GM21381 (cell line): ENCODE measurements around the gene FBH1.
"Not testable (repeated sequence)": the region's sequence is repeated elsewhere in the genome, so short reads cannot be mapped to it uniquely, and the experiment has no call there.

Source experiments
- ATAC-seq: cut with Tn5 transposase; IDR thresholded peaks from one replicate; pipeline ENCODE4 v1.9.1; 2021; ENCODE audit warnings: mild to moderate bottlenecking, moderate library complexity; ENCODE audit not compliant: unreplicated experiment

The FBH1 gene

DNA sequence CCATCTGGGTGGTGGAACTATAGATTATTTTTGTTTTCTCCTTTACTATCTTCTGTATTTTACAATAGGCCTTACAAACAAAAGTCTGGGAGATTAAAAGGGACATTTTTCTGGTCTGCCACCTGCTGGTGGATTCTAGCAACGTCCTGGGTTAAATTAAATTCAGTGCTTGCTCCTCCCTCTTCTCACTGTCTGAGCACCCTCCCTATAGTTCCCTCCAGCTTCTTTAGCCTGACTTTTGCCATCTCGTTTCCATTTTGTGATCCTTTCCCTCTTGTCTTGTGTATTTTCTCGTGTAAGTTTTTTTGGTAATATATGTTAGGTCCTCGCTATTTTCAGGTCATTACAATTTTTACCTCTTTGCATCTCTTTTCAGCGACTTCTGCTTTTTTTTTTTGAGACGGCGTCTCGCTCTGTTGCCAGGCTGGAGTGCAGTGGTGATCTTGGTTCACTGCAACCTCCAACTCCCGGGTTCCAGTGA, 16.5 kb upstream of the FBH1 start:
- peak; percentile 89 for ATAC-seq

DNA sequence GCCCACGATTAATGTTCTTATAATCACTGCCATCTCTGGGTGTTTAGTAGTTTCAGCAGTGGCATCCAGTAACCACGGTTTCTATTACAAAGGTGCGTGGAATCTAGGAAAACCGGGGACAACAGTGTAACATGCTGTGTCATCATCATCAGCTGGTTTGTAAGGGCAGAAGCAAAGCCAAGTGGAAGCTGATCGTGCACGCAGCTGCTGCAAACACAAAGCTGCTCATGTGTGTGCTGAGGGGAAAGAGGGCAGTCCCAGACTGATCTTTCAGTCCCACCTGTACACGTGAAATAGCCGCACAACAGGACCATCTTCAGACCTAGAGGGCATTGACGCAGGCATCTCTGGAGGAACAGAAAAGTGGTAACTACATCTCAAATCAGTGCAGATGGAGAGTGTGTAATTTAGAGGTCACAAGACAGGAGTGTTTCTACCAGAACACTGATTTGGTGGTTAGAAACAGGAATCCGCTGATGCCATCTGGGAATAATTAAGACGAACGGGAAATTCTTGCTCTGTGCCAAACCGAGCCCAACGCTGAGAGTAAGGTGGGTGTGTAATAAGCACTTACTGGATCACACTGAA, 13.8 kb upstream of the FBH1 start:
- ATAC-seq: no peak

DNA sequence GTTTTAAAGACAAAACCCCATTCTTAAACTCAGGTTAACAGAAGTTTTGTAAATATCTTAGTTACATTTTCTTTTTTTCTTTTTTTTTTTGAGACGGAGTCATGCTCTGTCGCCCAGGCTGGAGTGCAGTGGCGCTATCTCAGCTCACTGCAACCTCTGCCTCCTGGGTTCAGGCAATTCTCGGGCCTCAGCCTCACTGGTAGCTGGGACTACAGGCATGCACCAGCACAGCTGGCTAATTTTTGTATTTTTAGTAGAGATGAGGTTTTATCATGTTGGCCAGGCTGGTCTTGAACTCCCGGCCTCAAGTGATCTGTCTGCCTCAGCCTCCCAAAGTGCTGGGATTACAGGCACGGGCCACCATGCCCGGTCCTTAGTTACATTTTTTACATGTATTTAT, 13.0 kb upstream of the FBH1 start:
- ATAC-seq: not testable (repeated sequence)

DNA sequence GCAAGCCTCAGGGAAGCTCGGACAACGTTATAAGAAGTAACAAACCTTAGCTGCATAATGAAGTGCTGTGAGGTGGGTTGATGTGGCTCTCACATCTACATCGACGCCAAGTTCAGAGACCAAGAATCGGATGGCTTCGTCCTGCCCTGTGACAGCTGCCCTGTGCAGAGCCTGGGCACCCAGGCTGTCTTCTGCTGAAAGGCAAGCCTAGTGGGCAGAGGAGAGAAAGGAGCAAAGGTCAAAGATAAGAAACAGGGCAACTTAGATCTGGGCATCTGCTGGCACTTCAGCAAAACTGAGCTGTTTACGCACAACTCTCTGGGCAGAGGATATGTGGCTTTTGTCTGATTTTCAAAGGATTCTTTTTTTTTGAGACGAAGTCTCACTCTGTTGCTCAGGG, 7.1 kb upstream of the FBH1 start:
- no peak for ATAC-seq

DNA sequence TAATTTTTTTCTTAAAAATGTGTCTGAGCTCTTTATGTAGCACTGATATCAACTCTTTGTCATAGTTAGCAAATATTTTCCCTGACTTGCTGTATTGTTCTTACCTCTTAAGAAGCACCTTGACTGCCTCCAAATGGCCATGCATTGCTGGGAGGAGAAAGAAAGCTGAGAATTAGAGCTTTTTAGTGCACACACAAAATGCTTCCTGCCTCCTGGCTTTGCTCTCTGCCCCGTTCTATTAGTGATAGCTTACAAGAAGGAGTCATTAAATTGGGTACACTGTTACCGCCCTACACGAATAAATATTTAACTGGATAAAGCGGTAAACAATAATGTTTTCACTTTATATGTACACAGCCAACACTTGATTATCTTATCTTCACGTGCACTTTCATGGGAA, 4.4 kb upstream of the FBH1 start:
- ATAC-seq: no peak

DNA sequence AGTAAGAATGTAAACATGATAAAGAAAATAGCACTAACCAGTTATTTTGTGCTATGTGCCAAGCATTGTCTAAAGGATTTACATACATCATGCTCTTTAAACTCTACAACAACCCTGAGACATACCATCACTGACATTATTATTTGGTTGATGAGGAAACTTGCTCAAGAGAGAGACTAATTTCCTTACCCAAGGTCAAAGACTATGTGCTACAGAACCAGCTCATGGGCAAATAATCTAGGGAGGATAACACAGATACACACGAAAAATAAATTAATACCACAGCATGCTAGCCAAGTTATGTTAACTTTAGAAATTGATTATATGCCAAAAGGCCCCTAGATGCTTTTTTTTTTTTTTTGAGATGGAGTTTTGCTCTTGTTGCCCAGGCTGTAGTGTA, 3.0 kb upstream of the FBH1 start:
- no peak for ATAC-seq

DNA sequence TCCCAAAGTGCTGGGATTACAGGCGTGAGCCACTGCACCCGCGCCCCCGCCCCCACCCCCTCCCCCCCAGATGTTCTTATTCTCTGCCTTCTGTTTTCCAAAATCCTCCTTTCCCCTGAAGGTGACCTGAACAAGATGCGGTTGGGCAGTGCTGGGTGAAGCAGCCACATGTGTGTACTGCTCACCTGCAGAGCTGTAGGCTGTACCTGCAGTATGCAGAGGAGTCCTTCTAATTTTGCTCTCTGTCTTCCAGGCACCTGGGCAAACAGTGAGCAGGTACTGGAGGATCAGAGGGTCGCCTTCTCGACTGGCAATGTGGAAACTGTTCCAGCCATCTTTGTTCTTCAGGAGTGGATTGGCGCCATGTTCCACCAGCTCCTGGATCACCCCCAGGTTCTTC, 2.4 kb upstream of the FBH1 start:
- no peak for ATAC-seq

DNA sequence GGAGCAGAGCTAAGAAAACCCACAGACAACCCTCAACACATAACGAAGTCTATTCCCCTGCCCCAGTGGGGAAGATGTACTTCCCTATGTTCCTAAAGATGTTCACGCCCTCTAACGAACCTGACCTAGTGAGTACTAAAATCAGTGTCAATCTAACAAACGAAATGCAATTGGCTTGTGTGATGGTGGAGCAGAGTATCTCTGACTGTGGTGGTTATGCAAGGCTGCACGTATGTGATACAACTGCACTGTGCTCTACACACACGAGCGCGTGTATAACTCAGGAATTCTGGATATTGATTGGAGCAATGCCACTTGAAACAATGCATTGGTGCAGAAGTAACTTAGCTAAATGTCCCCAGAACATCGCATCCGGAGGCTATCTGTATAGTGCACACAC, 1.7 kb upstream of the FBH1 start:
- no peak for ATAC-seq

DNA sequence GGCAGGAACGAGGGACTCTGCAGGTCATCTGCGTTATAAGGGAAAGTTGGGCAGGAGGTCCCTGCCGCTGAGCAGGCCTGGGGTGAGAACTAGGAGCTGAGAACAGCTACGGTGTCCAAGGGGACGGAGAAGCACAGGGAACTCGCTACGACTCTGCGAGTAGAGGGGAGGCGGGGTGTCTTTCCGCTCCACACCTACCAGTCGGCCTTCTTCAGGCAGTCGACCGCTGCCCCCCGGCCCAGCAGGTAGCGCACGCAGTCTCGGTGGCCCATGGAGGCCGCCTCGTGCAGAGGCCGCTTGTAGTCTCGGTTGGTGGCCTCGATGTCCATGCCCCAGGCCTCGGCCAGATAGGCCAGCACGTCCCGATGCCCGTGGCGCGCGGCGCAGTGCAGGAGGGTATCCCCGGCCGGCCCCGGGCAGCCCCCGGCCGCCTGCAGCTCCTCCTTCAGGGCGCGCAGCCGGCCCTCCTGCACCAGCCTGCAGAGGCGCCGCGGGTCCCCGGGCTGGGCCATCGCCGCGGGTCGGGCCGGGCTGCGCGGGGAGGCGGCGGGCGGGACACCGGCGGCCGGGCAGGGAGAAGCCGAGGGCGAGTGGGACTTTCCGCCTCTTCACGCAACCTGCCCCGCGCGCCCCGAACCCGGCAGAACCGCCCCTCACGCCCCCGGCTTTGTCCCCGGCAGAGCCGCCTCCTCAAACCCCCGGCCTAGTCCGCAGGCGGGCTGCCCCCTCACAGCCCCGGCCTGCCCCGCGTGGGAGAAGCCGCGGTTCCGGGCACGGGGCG, 1.0 kb upstream of the FBH1 start:
- ATAC-seq: peak; percentile 22

DNA sequence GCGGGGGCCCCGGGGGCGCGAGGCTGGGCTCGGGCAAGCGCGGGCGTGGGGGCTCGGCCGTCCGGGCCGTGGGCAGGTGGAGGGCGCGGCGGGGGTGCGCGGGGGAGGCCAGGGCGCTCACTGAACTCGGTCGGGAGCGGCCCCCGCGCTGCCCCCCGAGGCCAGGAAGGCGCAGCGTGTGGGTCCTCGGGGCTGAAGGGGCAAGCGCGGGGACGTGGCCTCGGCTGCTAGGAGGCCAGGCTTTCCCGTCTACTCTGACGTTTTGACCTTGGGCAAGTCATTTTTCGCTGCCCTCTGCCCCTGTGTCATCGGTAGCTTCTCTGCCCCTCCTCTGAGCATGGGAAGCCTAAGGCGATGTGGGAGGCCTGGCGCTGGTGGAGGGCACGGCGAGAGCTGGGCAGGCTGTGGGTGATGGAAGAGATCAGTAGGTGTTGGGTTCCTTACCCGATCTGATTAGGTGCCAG, 441 bp downstream of the FBH1 start:
- ATAC-seq: peak; percentile 8

DNA sequence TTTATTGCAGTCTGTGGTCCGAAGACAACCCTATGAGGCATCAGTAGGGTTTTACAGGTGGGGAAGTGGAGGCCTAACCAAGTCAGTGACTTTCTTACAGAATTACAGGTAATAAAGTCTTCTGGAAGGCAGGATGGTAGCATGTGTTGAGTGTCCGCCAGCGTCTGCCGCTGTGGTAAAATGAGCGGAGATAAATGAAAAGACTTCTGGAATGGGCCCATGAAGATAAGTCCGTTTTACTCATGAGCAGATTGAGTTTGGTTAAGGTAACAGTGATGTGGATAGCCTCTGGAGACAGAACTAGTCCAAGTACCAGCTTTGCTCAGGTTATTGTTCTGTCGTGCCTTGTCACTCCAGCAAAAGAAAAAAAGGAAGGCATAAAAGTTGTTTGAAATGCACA, 966 bp downstream of the FBH1 start:
- no peak for ATAC-seq

DNA sequence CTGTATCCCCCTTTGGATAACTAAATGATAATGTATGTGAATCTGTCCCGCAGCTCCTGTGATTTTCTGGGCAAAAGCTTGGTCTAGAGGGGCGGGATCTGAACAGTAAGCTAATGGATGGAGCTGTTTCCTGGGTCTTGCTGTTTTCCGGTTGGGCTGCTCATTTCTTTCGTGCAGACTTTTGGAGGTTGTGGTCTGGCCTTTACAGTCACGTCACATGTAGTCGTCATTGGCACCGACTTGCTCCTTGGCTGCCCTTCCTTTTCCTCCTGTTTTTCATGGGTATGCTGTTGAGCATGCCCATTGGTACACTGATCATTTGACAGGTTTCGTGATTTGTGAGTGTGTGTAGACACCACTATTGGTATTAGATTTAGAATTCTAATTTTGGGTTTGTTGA, 2.0 kb downstream of the FBH1 start:
- no peak for ATAC-seq

DNA sequence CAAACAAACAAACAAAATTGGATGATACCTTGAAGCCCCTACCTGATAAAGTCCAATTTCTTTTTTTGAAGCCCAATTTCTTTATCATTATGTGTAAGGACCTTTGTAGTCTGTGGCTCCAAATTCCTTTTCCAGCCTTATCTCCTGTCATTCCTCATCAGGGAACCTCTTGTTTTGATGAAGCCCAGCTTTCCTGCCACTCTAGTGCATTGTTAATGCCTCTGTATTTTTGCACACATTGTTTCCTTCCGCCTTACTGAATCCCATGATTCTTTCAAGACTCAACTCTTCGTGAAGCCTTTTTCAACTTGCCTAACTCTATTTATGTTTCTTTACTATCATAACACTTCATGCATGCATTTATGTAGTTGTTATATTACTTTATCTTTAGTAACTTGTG, 3.3 kb downstream of the FBH1 start:
- ATAC-seq: no peak

DNA sequence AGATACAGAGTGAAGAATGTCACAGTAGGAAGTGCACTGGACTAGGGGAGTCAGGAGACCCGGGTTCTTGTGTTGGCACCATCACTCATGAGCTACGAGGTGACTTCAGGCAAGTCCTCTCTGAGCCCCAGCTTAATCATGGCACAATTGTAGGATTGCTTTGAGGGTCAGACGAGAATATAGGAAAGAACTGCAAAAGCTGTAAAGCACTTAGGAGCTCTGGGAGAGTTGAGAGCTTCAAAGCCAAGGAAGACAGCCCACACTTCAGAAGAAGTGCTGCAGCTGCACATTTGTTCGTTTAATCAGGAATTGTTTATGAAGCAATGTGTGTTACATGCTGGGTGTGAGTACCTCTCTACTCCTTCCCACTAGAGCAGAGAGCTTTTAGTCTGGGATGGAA, 4.4 kb downstream of the FBH1 start:
- ATAC-seq: no peak

DNA sequence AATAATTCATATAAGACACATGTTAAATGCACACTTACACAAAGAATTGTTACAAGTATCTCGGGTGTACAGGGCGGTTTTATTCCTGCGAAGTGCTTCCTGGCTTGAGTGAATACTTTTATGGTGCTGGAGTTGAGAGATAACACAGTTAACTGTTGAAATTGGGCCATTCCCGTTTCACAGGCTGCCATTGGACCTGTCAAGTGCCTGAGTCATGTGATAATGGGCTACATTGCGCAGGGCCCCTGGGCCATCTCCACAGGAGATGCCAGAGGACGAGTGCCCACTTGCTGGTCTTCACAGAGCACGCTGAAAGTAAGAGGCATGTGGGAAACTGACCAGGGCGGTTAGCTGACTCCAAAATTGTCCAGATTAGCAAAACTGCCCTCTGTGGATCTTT, 4.8 kb downstream of the FBH1 start:
- ATAC-seq: no peak

DNA sequence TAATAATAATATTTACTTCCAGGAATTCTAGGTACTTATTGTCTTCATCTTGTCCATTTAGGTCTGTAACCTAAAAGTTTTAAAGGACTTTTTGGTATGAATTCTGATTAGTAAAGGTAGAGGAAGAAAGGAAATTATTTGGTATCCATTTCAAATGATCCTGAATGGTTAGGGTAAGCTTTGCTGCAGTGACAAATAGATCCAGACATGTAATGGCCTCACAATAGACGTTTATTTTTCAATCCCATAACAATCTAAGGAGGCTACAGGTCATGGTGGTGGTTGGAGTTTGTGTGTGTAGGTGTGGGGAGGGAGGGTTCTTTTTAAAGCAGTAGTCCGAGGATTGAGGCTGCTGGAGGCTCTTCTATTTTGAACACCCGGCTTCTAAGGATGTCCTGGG, 5.3 kb downstream of the FBH1 start:
- ATAC-seq: no peak

DNA sequence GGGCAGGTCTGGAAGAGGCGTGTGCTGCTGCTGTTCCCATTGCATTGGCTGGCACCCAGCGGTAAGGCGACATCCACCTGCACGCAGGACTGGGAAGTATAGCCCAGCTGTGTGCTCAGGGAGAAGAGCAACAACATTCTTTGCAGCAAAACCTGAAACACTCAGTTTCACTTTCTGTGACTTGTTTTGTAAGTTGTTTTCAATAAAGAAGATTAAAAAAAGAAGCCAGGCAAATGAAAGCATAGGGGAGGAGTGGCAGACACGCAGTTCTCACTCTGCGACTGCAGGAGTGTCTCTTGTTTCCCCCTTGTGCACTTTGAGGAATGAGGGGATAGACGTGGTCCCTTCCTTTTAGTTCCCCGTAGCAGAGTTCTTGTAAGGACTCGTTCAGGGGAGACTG, 5.8 kb downstream of the FBH1 start:
- ATAC-seq: peak; percentile 72

DNA sequence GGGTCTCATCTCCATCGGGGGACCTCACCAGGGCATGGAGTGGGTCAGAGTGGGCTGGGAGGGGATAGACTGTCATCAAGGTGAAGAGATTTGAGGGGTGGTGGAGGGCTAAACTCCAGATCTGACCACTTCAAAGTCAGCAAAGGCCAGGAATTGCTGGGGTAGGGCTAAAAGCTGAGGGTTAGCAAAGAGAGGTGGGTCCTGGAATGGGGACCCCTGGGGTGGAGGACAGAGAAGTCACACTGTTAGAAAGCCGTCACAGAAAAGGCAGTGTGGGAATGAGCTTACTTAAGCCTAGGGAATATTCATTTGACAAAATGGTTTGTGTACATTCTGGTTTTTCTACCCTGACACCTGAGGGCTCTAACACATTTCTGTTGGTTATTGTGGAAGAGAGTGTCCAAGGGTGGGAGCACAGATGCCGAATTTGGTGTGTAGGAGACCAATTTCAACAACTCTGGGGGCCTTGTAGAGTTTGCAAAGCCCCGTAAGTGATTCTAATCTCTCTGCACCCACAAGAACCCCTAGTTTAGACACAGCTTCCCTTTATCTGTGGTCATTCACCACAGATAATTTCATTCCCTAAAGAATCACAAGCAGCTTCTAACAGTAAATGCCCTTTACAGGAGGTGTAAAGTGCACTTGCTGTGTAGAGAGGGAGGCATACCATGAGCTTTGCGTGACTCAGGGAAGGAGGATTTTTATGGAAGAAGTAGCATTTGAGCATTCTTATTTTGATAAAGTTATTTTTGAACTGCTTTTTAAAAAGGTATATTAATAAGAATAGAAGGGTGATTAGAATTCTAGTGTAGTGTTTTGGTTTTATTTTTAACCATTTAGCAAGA, 6.4 kb downstream of the FBH1 start:
- ATAC-seq: no peak

DNA sequence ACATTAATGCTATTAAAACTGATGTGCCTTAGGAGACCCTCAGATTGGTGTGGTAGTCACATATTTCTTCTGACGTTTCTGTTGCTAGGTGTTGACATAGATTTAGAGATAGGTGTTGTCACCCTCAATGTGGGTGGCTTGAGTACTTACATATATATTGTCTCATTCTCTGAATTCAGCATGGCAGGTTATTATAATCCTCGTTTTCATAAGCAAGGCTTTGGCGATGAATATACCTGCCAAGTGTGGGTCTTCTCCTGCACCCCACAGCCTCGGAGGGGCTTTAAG, 7.0 kb downstream of the FBH1 start:
- ATAC-seq: no peak

DNA sequence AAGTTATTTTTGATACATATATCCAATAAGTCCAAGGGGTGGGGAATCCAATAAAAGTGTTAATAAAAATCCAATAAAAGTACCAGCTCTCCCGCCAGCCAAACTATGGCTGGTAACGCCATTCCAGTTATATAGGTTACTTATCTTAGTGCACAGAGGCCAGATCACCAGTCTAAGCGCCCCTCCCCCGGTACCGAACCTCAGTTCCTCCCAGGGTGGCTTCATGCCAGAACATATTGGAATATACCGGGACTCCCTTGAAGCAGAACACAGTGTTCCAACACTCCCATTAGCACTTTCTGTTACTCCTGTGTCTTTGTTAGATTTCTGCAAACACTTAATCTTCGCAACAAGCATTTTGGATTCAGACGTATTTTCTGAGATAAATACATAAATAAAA, 7.5 kb downstream of the FBH1 start:
- ATAC-seq: no peak

DNA sequence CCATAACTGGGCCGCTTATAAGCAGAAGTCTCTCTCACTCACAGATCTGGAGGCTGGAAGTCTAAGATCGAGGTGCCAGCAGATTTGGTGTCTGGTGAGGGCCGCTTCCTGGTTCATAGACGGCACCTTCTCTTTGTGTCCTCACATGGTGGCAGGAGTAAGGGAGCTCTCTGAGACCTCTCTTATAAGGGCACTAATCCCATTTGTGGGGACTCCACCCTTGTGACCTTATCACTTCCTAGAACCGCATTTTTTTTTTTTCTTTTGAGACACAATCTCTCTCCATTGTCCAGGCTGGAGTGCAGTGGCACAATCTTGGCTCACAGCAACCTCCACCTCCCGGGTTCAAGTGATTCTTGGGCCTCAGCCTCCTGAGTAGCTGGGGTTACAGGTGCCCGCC, 8.1 kb downstream of the FBH1 start:
- ATAC-seq: no peak

DNA sequence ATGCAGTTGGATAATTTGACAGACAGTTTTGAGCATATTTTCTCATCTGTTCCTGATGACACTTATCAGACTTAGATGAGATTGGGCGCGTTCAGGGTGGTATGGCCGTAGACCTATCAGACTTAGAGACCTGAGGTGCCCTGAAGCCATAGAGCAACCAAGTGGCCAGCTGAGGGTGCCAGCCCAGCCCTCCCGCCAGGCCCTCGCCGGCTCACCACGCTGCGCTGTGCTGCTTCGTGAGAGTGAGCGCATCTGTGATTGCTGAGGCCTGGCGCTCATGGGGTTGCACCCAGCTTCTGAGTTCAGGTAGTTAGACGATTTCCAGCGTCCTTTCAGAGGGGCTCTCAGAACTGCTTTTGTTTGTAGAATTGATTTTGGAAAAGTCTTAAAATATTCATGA, 10.2 kb downstream of the FBH1 start:
- ATAC-seq: no peak
